Erythroblast (primary cell): ENCODE measurements around the gene TTLL7.

Source experiments
- GATA1 ChIP-seq: IDR thresholded peaks from 2 replicates; pipeline ENCODE4 v1.6.1; 2011; ENCODE audit warnings: low read depth, mild to moderate bottlenecking, control low read depth, low read length, moderate library complexity
- POLR2A ChIP-seq: IDR thresholded peaks from 2 replicates; pipeline ENCODE4 v1.6.1; 2011; ENCODE audit warnings: mild to moderate bottlenecking, low read length

- no peak for TF ChIP-seq POLR2A
- TF ChIP-seq GATA1 = no peak
These were observed 176.7 kb downstream of the TTLL7 start for GRCh38 chr1:83822208-83822607.
